ENCODE data around the gene ECHS1. TPM values are rescaled to one million over a fixed set of nuclear protein-coding genes. Genes with fewer than 3 reads are reported as not detected.

The ECHS1 gene
- total and polyA plus RNA-seq, 2 of the 8 experiments (the other 6 are each of a cell fraction or from before 2014, with no cell fraction given) = 41.7 to 101 TPM

GRCh38 chr10:133353988-133354605 is 19.1 kb downstream of the ECHS1 start:
- Histone ChIP-seq H4K8ac (ENCODE audit: extremely low read depth, insufficient read depth, low read length) (peak overlapping the region; percentile 23; the same call in 1 of the 2 replicates), H2AK5ac (ENCODE audit: low read depth, low read length) (no peak overlapping the region), H3K9me3 (ENCODE audit: insufficient read depth in 2 of 2, low read depth in 1 of 2, low read length in 1 of 2) (no peaks in the 10 kb centered on the region), H4K5ac (ENCODE audit: insufficient read length, low read depth, low read length) (no peak overlapping the region), H3K56ac (replicated peaks; ENCODE audit: insufficient read length, low read depth, low read length) (no peak overlapping the region), H3K27ac (ENCODE audit: low read depth, low read length) (no peak overlapping the region), H4K91ac (replicated peaks; ENCODE audit: insufficient read length, low read length) (no peak overlapping the region), H2BK15ac (ENCODE audit: low read length) (no peak overlapping the region), H3K36me3 (ENCODE audit: control insufficient read depth in 2 of 4, insufficient read depth in 4 of 4, low read length in 3 of 4) (no peaks in the 10 kb centered on the region; a peak in 2 of 8 replicates), H2BK5ac (ENCODE audit: low read depth, low read length) (no peak overlapping the region), H3K27me3 (replicated peaks in 1 of 4; ENCODE audit: control insufficient read depth in 3 of 4, extremely low read depth in 1 of 4, insufficient read depth in 3 of 4, low read length in 3 of 4) (peaks cover 0 to 5% (median 0%) of the 10 kb centered on the region in 4 experiments; a peak in 3 of 7 replicates), H3K4me2 (ENCODE audit: insufficient read depth in 1 of 2, low read depth in 2 of 2, low read length in 2 of 2) (no peak overlapping the region), H3K79me1 (ENCODE audit: low read depth, low read length) (no peaks in the 10 kb centered on the region; the same call in 1 of the 2 replicates), H4K20me1 (replicated peaks in 1 of 2; ENCODE audit: control insufficient read depth in 1 of 2, insufficient read depth in 2 of 2, low read length in 2 of 2) (peaks cover 7 to 21% of the 10 kb centered on the region in 2 experiments), H3K18ac (ENCODE audit: extremely low read depth, low read length) (no peak overlapping the region), H2BK120ac (replicated peaks; ENCODE audit: low read depth, low read length) (no peak overlapping the region), H3K14ac (ENCODE audit: insufficient read length) (no peak overlapping the region), H3K9ac (replicated peaks in 1 of 4; ENCODE audit: extremely low read depth in 1 of 4, low read depth in 3 of 4, low read length in 3 of 4) (no peak overlapping the region), H2BK12ac (ENCODE audit: low read depth, low read length) (no peak overlapping the region), H3K4me1 (replicated peaks in 1 of 4; ENCODE audit: control insufficient read depth in 3 of 4, insufficient read depth in 4 of 4, low read length in 3 of 4) (peaks cover 0 to 15% (median 5%) of the 10 kb centered on the region in 4 experiments; a peak in 4 of 7 replicates), H2AFZ (ENCODE audit: low read length) (no peak overlapping the region), H3K23me2 (ENCODE audit: low read depth, low read length) (peaks cover 7% of the 10 kb centered on the region; the same call in 1 of the 2 replicates), H3K4ac (replicated peaks; ENCODE audit: insufficient read length, low read depth, low read length) (no peak overlapping the region), H3K4me3 (ENCODE audit: extremely low read depth in 1 of 4, insufficient read depth in 2 of 4, low read depth in 3 of 4, low read length in 4 of 4) (no peak overlapping the region), H2BK20ac (ENCODE audit: low read length) (no peak overlapping the region), H3K79me2 (ENCODE audit: control insufficient read depth in 1 of 2, insufficient read depth in 2 of 2, low read length in 2 of 2) (no peaks in the 10 kb centered on the region), H3K23ac (ENCODE audit: insufficient read length) (no peak overlapping the region)
- POLR2A ChIA-PET (ENCODE audit: partially characterized antibody) = interaction anchor here (1.0 to 1.9 kb wide), 6 partner anchors 11 to 67 kb away, joined by 3 to 7 read pairs (median 4); partner anchors contain the start of gene CALY
- CTCF ChIA-PET (ENCODE audit: partially characterized antibody) = interaction anchor here (1.0 to 4.9 kb wide), 5 partner anchors 9 to 46 kb away, joined by 4 to 57 read pairs (median 7); no protein-coding TSS in a partner anchor
- DNase-seq (ENCODE audit: low read depth in 1 of 2, low spot score in 2 of 2) (no peak), FAIRE-seq (no peak)
- no peak for TF ChIP-seq SIX5 (IDR thresholded peaks at IDR 0.05; ENCODE audit: low read depth, low read length)
- 86% methylated on average over 15 of the region's 16 CpGs; no CpG with 5 or more reads in 1 of the 2 experiments for WGBS, 2 experiments (ENCODE audit: extremely low coverage in 1 of 2, insufficient coverage in 1 of 2, insufficient read length in 1 of 2, insufficient replicate concordance in 2 of 2, low coverage in 1 of 2, low lambda C conversion rate in 2 of 2, missing lambda C conversion rate in 1 of 2)
